Measurements from ENCODE around the gene NSD1.
"Not testable (repeated sequence)": the region's sequence is repeated elsewhere in the genome, so short reads cannot be mapped to it uniquely, and the experiment has no call there.

Gene NSD1

DNA sequence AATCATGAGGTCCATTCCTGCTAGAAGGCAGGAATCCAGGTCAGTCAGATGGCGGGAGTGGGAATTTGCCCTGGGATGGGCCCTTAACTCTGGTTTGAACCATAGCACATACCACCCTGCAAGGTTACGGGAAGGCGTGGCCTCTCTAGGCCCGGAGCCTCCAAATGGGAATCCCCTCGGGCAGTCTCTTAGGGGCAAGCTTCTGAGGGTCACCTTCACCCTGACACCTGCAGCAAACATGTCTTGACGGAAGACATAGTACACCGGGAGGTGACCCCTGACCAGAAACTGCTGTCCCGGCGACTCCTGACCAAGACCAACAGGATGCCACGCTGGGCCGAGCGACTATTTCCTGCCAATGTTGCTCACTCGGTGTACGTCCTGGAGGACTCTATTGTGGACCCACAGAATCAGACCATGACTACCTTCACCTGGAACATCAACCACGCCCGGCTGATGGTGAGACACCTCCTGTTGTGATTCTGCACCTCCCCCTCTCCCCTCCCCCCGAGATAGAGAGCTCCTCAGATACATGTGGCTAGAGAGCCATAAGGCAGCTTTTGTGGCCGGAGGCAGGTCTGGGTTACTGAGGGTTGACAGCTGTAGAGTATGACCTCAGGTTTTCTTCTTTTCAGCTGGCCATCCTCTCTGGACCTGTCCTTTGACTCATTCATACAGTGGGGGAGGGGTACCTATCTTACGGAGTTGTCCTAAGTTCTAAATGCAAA lies 171.0 kb downstream of the NSD1 start:
- ChIA-PET CTCF (interaction anchor here (1.2 to 9.6 kb wide), 2 partner anchors 67 to 191 kb away, joined by 3 to 112 read pairs; no protein-coding TSS in a partner anchor), POLR2A (interaction anchor here (0.5 kb wide), 1 partner anchor 24 kb away, joined by 3 read pairs; no protein-coding TSS in a partner anchor)
- DNase-seq (ENCODE audit: low read depth, low spot score): no peak
- no peak for TF ChIP-seq CTCF (IDR thresholded peaks at IDR 0.05; ENCODE audit: insufficient read depth, low read length, missing control alignments)
- H3K4me3 ChIP-seq (ENCODE audit: low read depth, low read length): peak overlapping the region; percentile 96

- H3K4me3 ChIP-seq (ENCODE audit: low read depth, low read length); DNase-seq (ENCODE audit: low read depth, low spot score): not testable (repeated sequence)
- CTCF ChIA-PET: interaction anchor here (1.2 to 17.1 kb wide), 2 partner anchors 146 to 191 kb away, joined by 5 to 261 read pairs; partner anchors contain the start of gene PRR7
- POLR2A ChIA-PET: interaction anchor here (0.6 kb wide), 1 partner anchor 93 kb away, joined by 3 read pairs; no protein-coding TSS in a partner anchor
Observed at GRCh38 chr5:177306103-177306640, 172.6 kb downstream of the NSD1 start.

- CTCF ChIA-PET: interaction anchor here (1.2 to 17.1 kb wide), 6 partner anchors 9 to 194 kb away, joined by 3 to 261 read pairs (median 37); partner anchors contain the start of genes LMAN2 and PRR7
- no peak overlapping the region for H3K4me3 ChIP-seq (ENCODE audit: low read depth, low read length)
- TF ChIP-seq CTCF (IDR thresholded peaks at IDR 0.05; ENCODE audit: insufficient read depth, low read length, missing control alignments): no peak
- no peak for DNase-seq (ENCODE audit: low read depth, low spot score)
- POLR2A ChIA-PET: no interaction called here
Observed at GRCh38 chr5:177306674-177307543, 173.3 kb downstream of the NSD1 start.

- no peak overlapping the region for H3K4me3 ChIP-seq (ENCODE audit: low read depth, low read length)
- CTCF ChIA-PET: interaction anchor here (0.9 to 17.1 kb wide), 14 partner anchors 8 to 195 kb away, joined by 3 to 261 read pairs (median 27); partner anchors contain the start of genes LMAN2, PDLIM7 and PRR7
- POLR2A ChIA-PET: no interaction called here
- no peak for TF ChIP-seq CTCF (IDR thresholded peaks at IDR 0.05; ENCODE audit: insufficient read depth, low read length, missing control alignments)
- no peak for DNase-seq (ENCODE audit: low read depth, low spot score)
Observed at GRCh38 chr5:177307544-177308363, 174.2 kb downstream of the NSD1 start.

DNA sequence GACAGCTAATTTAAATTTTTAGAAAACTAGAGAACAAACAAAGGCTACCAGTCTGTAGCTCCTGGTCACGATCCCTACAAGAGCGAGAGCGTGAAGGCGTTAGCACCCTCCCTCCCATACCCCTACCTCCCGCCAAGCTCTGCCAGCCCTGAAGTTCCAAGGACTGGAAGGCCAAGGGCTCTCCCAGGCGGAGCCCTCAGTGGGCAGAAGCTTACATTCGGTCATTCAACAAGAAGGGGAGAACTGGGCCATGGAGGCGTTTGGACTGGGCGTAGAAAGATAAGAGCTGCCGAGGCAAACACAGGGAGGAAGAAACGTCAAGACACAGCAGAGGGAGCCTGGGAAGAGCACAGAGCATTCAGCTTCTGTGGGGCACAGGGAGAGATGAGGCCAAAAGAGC lies 175.2 kb downstream of the NSD1 start:
- DNase-seq (ENCODE audit: low read depth, low spot score): no peak
- no peak overlapping the region for H3K4me3 ChIP-seq (ENCODE audit: low read depth, low read length)
- TF ChIP-seq CTCF (IDR thresholded peaks at IDR 0.05; ENCODE audit: insufficient read depth, low read length, missing control alignments): no peak
- CTCF ChIA-PET: interaction anchor here (0.9 to 17.1 kb wide), 26 partner anchors 10 to 237 kb away, joined by 3 to 261 read pairs (median 5); partner anchors contain the start of genes GRK6, LMAN2, PDLIM7 and PRR7
- POLR2A ChIA-PET: interaction anchor here (0.5 to 2.1 kb wide), 2 partner anchors 184 to 187 kb away, joined by 3 to 15 read pairs; partner anchors contain the start of gene PDLIM7
